PFSK-1 (cell line): Measurements from ENCODE around the gene C13orf46.
A peak's percentile ranks its signal among the peaks of the same experiment; 100 is the strongest.

Source experiments
- FOXP2 ChIP-seq: optimal IDR thresholded peaks from 2 replicates; pipeline ENCODE3; 2011; ENCODE audit warnings: borderline replicate concordance, control low read depth, inconsistent platforms; ENCODE audit not compliant: insufficient read depth; ENCODE audit errors: extremely low read length, extremely low read depth
- POLR2AphosphoS5 ChIP-seq: IDR thresholded peaks from 2 replicates; pipeline ENCODE4 v1.6.1; 2012; ENCODE audit warnings: low read depth, mild to moderate bottlenecking, control low read depth, low read length, moderate library complexity
- REST ChIP-seq, 2 experiments: IDR thresholded peaks; 2 replicates each; pipeline versions ENCODE4 v1.6.1 to v1.8.0; 2011 to 2012; ENCODE audit warnings: low read depth in 2 of 2, low read length in 2 of 2, control low read depth in 1 of 2, inconsistent platforms in 1 of 2, mild to moderate bottlenecking in 1 of 2, moderate library complexity in 1 of 2; ENCODE audit not compliant: insufficient read depth in 1 of 2
- SIN3A ChIP-seq: IDR thresholded peaks from 2 replicates; pipeline ENCODE4 v1.6.1; 2012; ENCODE audit warnings: mild to moderate bottlenecking, low read length, moderate library complexity, borderline replicate concordance; ENCODE audit not compliant: insufficient read depth
- TAF1 ChIP-seq: IDR thresholded peaks from 2 replicates; pipeline ENCODE4 v1.6.1; 2012; ENCODE audit warnings: low read length, control low read depth, borderline replicate concordance; ENCODE audit not compliant: insufficient read depth

Gene C13orf46

GRCh38 chr13:113951246-113951999 lies 22.5 kb downstream of the C13orf46 start:
- no peak for TF ChIP-seq SIN3A
- TF ChIP-seq POLR2AphosphoS5 = no peak
- TF ChIP-seq TAF1 = no peak
- TF ChIP-seq REST (IDR thresholded peaks at IDR 0.05; ENCODE audit: insufficient read depth in 1 of 2, low read depth in 2 of 2, low read length in 2 of 2) = peak in 1 of 2 experiments; percentile 72; a peak in 1 of 4 replicates
- TF ChIP-seq FOXP2 = no peak

- TF ChIP-seq POLR2AphosphoS5 (no peak), TAF1 (no peak), FOXP2 (no peak), SIN3A (no peak), REST (IDR thresholded peaks at IDR 0.05; ENCODE audit: insufficient read depth in 1 of 2, low read depth in 2 of 2, low read length in 2 of 2) (no peak)
Measured at GRCh38 chr13:113950451-113951245, 23.2 kb downstream of the C13orf46 start.

- TF ChIP-seq FOXP2 (no peak), REST (IDR thresholded peaks at IDR 0.05; ENCODE audit: insufficient read depth in 1 of 2, low read depth in 2 of 2, low read length in 2 of 2) (no peak), POLR2AphosphoS5 (no peak), TAF1 (no peak), SIN3A (no peak)
Measured at GRCh38 chr13:113949546-113949945, 24.3 kb downstream of the C13orf46 start.

GRCh38 chr13:113948034-113948742 lies 25.7 kb downstream of the C13orf46 start:
- TF ChIP-seq POLR2AphosphoS5 = no peak
- TF ChIP-seq TAF1 = no peak

GRCh38 chr13:113947311-113948033 lies 26.4 kb downstream of the C13orf46 start:
- TF ChIP-seq POLR2AphosphoS5 (no peak), FOXP2 (no peak), TAF1 (no peak)
